GM12801 (cell line): ENCODE measurements around the gene CCDC40.

Source experiments
- CTCF ChIP-seq: IDR thresholded peaks from one replicate; pipeline ENCODE4 v1.5.1; 2011; ENCODE audit warnings: control low read depth; ENCODE audit not compliant: insufficient read length; ENCODE audit errors: extremely low read depth

The CCDC40 gene

GRCh38 chr17:80009391-80010282, 26.8 kb upstream of the CCDC40 start:
- TF ChIP-seq CTCF = no peak

- no peak for TF ChIP-seq CTCF
Measured at GRCh38 chr17:80010283-80010858, 26.1 kb upstream of the CCDC40 start.

GRCh38 chr17:80011989-80012555, 24.4 kb upstream of the CCDC40 start:
- no peak for TF ChIP-seq CTCF

- TF ChIP-seq CTCF = no peak
Measured at GRCh38 chr17:80012765-80013741, 23.4 kb upstream of the CCDC40 start.

- TF ChIP-seq CTCF = no peak
Measured at GRCh38 chr17:80017226-80018010, 19.0 kb upstream of the CCDC40 start.

GRCh38 chr17:80018917-80019651, 17.4 kb upstream of the CCDC40 start:
- no peak for TF ChIP-seq CTCF
